Psoas muscle (tissue), 8 donors: ENCODE data around the gene PLCXD3. TPM values are rescaled to one million over a fixed set of nuclear protein-coding genes. Genes with fewer than 3 reads are reported as not detected.

Experiments
- ATAC-seq, 4 donors: fragments of 200-7000 bp; cut with Tn5 transposase; one replicate each; pipeline ENCODE4 v1.9.1; 2020; ENCODE audit warnings: moderate library complexity in 3 of 4, mild to moderate bottlenecking in 2 of 4
- DNase-seq, 2 donors: peaks; one replicate each; pipeline ENCODE4 v3.0.0-alpha.2; 2020
- H3K27ac ChIP-seq: fragments of 200-600 bp; one replicate; pipeline ENCODE4 v1.8.0; 2022
- H3K27me3 ChIP-seq, 3 donors: fragments of 200-600 bp in 1 of 3; one replicate each; pipeline versions ENCODE4 v1.6.1 to v1.8.0; 2013 to 2022; ENCODE audit warnings: low read length in 2 of 3, mild to moderate bottlenecking in 2 of 3, moderate library complexity in 1 of 3; ENCODE audit not compliant: insufficient read depth in 3 of 3
- H3K36me3 ChIP-seq, 2 donors: fragments of 200-600 bp in 1 of 2; one replicate each; pipeline versions ENCODE4 v1.6.1 to v1.8.0; 2013 to 2022; ENCODE audit warnings: low read depth in 1 of 2, mild to moderate bottlenecking in 1 of 2, moderate library complexity in 1 of 2; ENCODE audit not compliant: insufficient read depth in 1 of 2
- H3K4me1 ChIP-seq: fragments of 200-600 bp; one replicate; pipeline ENCODE4 v1.8.0; 2022
- H3K4me3 ChIP-seq: fragments of 200-600 bp; one replicate; pipeline ENCODE4 v1.8.0; 2022; ENCODE audit warnings: mild to moderate bottlenecking
- H3K9me3 ChIP-seq: fragments of 200-600 bp; one replicate; pipeline ENCODE4 v1.8.0; 2022
- WGBS, 3 donors: extraction: QIAGEN DNeasy Blood & Tissue Kit; methylation state at CpG; one replicate each; pipeline versions ENCODE4 v1.1.6 to v1.1.7; 2013; 5-methylcytosine and 5-hydroxymethylcytosine counted together
- intact Hi-C, 2 donors: fragments of 100-400 bp; cut with DNase I; formaldehyde crosslinking; loops; one replicate each; pipeline versions ENCODE4 v1.11.0 to v1.14.2; 2022
- long read RNA-seq, 2 donors: library from polyadenylated mRNA; unstranded; transcript quantifications; one replicate each; pipeline ENCODE4 v2.0.0, GENCODE V29; 2021
- polyA plus RNA-seq, 3 donors: library from polyadenylated mRNA; stranded (reverse); fragments of 200-250 nt; gene quantifications; one replicate each; pipeline ENCODE4 v1.2.3, GENCODE V29; 2013
- total RNA-seq, 4 donors: library from RNA; stranded (reverse); fragmentation: NEBNext Ultra II Directional in 2 of 4; extraction: Animal tissue kit (Norgen Biotek cat#: 25700) in 2 of 4; gene quantifications; one replicate each; pipeline versions ENCODE4 v1.2.1 to v1.2.4, GENCODE V29; 2021 to 2023
- TF ChIP-seq, protein P1 (sequence below): fragments of 200-600 bp; IDR thresholded peaks from one replicate; pipeline ENCODE4 v1.8.0; 2022; ENCODE audit warnings: antibody characterized with exemption
- donor health status: healthy with polysubstance abuse.
- donor health status: DM: no; HTN: no; CAD: no; lungs with moderate emphysema.
- donor health status: Bipolar disorder and iron deficiency.
- donor health status: healthy.
- donor health status: DM: yes; HTN: yes; CAD: no.
- donor health status: DM: no; HTN: no; CAD: no.
- donor health status: DM: no; HTN: no; CAD: no.
- donor health status: DM: yes; HTN: yes; CAD: no.

PLCXD3 gene, protein sequence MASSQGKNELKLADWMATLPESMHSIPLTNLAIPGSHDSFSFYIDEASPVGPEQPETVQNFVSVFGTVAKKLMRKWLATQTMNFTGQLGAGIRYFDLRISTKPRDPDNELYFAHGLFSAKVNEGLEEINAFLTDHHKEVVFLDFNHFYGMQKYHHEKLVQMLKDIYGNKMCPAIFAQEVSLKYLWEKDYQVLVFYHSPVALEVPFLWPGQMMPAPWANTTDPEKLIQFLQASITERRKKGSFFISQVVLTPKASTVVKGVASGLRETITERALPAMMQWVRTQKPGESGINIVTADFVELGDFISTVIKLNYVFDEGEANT
- total RNA-seq = under 1 TPM; 0.22 to 0.73 (median 0.36) TPM
- under 1 TPM; 0.12 to 0.17 (median 0.16) TPM for polyA plus RNA-seq
- long read RNA-seq, donor 1 = 0 reads
- long read RNA-seq, donor 2 = 0 reads

DNA sequence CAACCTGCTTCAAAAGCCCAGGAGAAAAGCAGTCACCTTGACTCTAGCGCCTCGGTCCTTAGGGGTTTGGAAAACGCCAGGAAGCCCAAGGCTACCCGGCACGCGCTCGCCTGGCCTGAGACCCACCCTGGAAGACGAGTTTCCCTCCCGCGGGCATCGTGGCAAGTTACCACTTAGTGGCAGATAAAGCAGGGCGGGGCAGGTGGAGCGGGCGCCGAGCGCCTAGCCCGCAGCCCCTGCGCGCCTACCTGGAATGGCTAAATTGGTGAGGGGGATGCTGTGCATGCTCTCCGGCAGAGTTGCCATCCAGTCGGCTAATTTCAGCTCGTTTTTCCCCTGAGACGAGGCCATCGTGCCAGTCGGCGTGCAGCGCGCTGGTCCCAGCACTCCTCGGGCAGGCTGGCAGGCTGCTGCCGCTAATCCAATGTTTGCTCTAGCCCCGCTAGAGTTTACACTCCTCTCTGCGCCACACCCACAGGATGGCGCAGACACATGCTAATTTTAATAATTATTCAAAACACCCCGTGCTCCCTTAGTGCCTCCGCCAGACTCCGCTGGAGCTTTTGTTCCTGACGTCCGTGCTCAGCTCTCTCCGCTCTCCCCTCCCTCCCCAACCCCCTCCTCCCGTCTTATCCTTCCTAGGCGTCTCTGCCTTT is at the start of gene PLCXD3:
Gene PLCXD3 (minus strand): TSS at position 426 of the 656 bp plus-strand sequence. CDS start 75 bp downstream, at position 351.
- H3K27ac ChIP-seq = no peak within 1 kb of the TSS

DNA sequence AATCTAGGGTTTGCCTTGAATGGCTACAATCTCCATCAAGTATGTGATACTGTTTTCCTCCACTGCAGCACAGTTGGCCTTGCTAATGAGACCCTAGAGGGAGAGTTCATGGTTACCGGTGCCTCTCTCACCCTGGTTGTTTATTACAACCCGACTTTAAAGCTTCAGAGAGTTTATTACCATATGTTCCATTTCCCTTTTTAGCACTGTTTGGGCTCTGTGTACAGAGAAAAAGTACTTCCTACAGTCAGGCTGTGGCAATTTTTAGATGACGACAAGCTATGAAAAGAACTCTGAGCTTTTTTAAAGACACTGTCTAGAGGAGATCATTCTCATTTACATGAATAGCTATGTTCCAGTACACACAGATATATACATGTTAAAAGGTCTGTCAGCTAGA is 48.8 kb upstream of the PLCXD3 start:
- Histone ChIP-seq H3K27ac (no peak overlapping the region), H3K27me3 (no peaks in the 10 kb centered on the region), H3K4me3 (no peak overlapping the region), H3K4me1 (no peaks in the 10 kb centered on the region), H3K9me3 (no peaks in the 10 kb centered on the region), H3K36me3 (no peaks in the 10 kb centered on the region)
- 26 to 31% (median 29%) methylated on average over 3 of the region's 3 CpGs for WGBS, 3 donors
- no peak for DNase-seq
- intact Hi-C loops = no loop called here
- ATAC-seq = no peak
- TF ChIP-seq, protein P1, sequence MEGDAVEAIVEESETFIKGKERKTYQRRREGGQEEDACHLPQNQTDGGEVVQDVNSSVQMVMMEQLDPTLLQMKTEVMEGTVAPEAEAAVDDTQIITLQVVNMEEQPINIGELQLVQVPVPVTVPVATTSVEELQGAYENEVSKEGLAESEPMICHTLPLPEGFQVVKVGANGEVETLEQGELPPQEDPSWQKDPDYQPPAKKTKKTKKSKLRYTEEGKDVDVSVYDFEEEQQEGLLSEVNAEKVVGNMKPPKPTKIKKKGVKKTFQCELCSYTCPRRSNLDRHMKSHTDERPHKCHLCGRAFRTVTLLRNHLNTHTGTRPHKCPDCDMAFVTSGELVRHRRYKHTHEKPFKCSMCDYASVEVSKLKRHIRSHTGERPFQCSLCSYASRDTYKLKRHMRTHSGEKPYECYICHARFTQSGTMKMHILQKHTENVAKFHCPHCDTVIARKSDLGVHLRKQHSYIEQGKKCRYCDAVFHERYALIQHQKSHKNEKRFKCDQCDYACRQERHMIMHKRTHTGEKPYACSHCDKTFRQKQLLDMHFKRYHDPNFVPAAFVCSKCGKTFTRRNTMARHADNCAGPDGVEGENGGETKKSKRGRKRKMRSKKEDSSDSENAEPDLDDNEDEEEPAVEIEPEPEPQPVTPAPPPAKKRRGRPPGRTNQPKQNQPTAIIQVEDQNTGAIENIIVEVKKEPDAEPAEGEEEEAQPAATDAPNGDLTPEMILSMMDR = no peak

More for the DNA sequence above, at the start of gene PLCXD3:
- 0 to 1% (median 1%) methylated on average over 41 of the region's 41 CpGs for WGBS, 3 donors
- H3K4me3 ChIP-seq = peak within 1 kb of the TSS; percentile 59
- DNase-seq (peak; percentile 12 to 36), ATAC-seq (peak in 1 of 4 donors; percentile 42)
- no peaks in the 10 kb centered on the region for H3K4me1 ChIP-seq
- peaks cover 0 to 15% (median 5%) of the 10 kb centered on the region in 3 donors for H3K27me3 ChIP-seq
- TF ChIP-seq, protein P1 = no peak
- no peaks in the 10 kb centered on the region for H3K36me3 ChIP-seq
- intact Hi-C loops = no loop called here
- H3K9me3 ChIP-seq = no peaks in the 10 kb centered on the region

DNA sequence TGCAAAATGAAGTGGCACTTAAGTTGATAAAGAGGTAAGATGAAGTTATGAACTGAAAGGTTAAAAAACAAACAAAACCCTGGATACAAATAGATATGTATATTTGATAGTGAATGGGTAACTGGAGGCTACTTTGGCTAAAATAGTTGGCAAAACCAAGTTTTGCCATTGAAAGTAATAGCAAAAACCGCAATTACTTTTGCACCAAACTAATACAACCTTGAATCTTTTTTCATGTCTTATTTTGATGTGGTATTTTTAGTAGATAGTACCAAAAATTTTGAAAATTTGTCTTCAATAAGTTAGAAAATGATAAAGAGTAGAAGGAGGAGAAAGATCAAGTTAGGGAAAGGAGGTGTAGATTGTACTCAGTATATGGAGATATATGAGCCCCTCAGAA is 47.9 kb upstream of the PLCXD3 start:
- TF ChIP-seq, protein P1 = no peak
- intact Hi-C loops = no loop called here
- 51 to 80% (median 73%) methylated on average over 1 of the region's 1 CpG for WGBS, 3 donors

DNA sequence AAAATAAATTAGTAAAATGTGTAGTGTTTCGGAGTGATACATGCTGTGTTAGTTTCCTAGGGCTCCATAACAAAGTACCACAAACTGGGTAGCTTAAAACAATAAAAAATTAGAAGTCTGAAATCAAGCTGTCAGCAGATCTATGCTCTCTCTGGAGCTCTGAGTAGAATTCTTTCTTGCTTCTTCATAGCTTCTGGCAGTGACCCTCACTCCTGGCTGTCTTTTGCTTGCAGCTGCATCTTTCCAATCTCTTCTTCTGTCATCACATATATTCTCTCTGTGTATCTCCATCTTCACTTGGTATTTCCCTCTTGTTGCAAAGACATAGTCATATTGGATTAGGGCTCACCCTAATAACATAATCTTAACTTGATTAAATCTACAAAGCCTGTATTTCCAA is 37.6 kb upstream of the PLCXD3 start:
- 55 to 61% (median 58%) methylated on average over 1 of the region's 1 CpG for WGBS, 3 donors
- peaks cover 3% of the 10 kb centered on the region for H3K9me3 ChIP-seq
- no peaks in the 10 kb centered on the region for H3K36me3 ChIP-seq
- H3K4me1 ChIP-seq = no peaks in the 10 kb centered on the region
- H3K4me3 ChIP-seq = no peak overlapping the region
- DNase-seq (no peak), ATAC-seq (no peak)
- H3K27ac ChIP-seq = no peak overlapping the region
- intact Hi-C loops = no loop called here
- H3K27me3 ChIP-seq = no peaks in the 10 kb centered on the region
- TF ChIP-seq, protein P1 = no peak

More for the DNA sequence above, 47.9 kb upstream of the PLCXD3 start:
- H3K4me3 ChIP-seq = no peak overlapping the region
- H3K27me3 ChIP-seq = no peaks in the 10 kb centered on the region
- H3K9me3 ChIP-seq = no peaks in the 10 kb centered on the region
- no peak for DNase-seq
- no peaks in the 10 kb centered on the region for H3K4me1 ChIP-seq
- no peak for ATAC-seq
- no peak overlapping the region for H3K27ac ChIP-seq
- H3K36me3 ChIP-seq = no peaks in the 10 kb centered on the region
